Activated naive CD8-positive, alpha-beta T cell treated with anti-CD3 and anti-CD28 coated beads, Interleukin-2, amount 50 U/mL, for 24 hours (primary cell): ENCODE data around the gene SLC25A33.

ENCODE experiments used
- ATAC-seq: fragments of 150-1000 bp; cut with Tn5 transposase; one replicate; pipeline ENCODE4 v1.10.0; 2021
- DNase-seq: peaks from one replicate; pipeline ENCODE4 v3.0.0; 2021
- H3K27ac Mint-ChIP-seq: one replicate; pipeline ENCODE4 v1.8.0; 2021; ENCODE audit warnings: mild to moderate bottlenecking, mixed read lengths
- H3K27me3 Mint-ChIP-seq: one replicate; pipeline ENCODE4 v1.8.0; 2021; ENCODE audit warnings: mixed read lengths
- H3K36me3 Mint-ChIP-seq: one replicate; pipeline ENCODE4 v1.8.0; 2021; ENCODE audit warnings: low read depth, mixed read lengths
- H3K4me1 Mint-ChIP-seq: one replicate; pipeline ENCODE4 v1.8.0; 2021; ENCODE audit warnings: mixed read lengths
- H3K4me3 Mint-ChIP-seq: one replicate; pipeline ENCODE4 v1.8.0; 2021; ENCODE audit warnings: mild to moderate bottlenecking, moderate library complexity, mixed read lengths
- H3K9me3 Mint-ChIP-seq: one replicate; pipeline ENCODE4 v1.8.0; 2021; ENCODE audit warnings: mixed read lengths

The SLC25A33 gene

GRCh38 chr1:9629445-9630201, 90.4 kb downstream of the SLC25A33 start:
- peak; percentile 85 for DNase-seq
- ATAC-seq = peak; percentile 46
- Mint-ChIP-seq H3K4me1 (peaks cover 83% of the 10 kb centered on the region), H3K4me3 (peak overlapping the region; percentile 99), H3K27ac (peak overlapping the region; percentile 98), H3K9me3 (peaks cover 2% of the 10 kb centered on the region), H3K27me3 (no peaks in the 10 kb centered on the region), H3K36me3 (peaks cover 34% of the 10 kb centered on the region)

GRCh38 chr1:9630331-9631111, 91.3 kb downstream of the SLC25A33 start:
- peaks cover 91% of the 10 kb centered on the region for H3K4me1 Mint-ChIP-seq
- DNase-seq = peak; percentile 29
- H3K36me3 Mint-ChIP-seq = peaks cover 43% of the 10 kb centered on the region
- ATAC-seq = no peak
- H3K27ac Mint-ChIP-seq = peak overlapping the region; percentile 98
- no peaks in the 10 kb centered on the region for H3K27me3 Mint-ChIP-seq
- peaks cover 3% of the 10 kb centered on the region for H3K9me3 Mint-ChIP-seq
- H3K4me3 Mint-ChIP-seq = peak overlapping the region; percentile 99

GRCh38 chr1:9631613-9632012, 92.3 kb downstream of the SLC25A33 start:
- Mint-ChIP-seq H3K9me3 (peaks cover 3% of the 10 kb centered on the region), H3K4me1 (peaks cover 86% of the 10 kb centered on the region), H3K36me3 (peaks cover 50% of the 10 kb centered on the region), H3K27ac (peak overlapping the region; percentile 98), H3K4me3 (peak overlapping the region; percentile 99), H3K27me3 (no peaks in the 10 kb centered on the region)
- no peak for ATAC-seq
- DNase-seq = no peak

- DNase-seq = no peak
- Mint-ChIP-seq H3K4me1 (peaks cover 77% of the 10 kb centered on the region), H3K36me3 (peaks cover 62% of the 10 kb centered on the region), H3K27me3 (no peaks in the 10 kb centered on the region), H3K9me3 (peaks cover 3% of the 10 kb centered on the region), H3K27ac (peak overlapping the region; percentile 72), H3K4me3 (peak overlapping the region; percentile 99)
- no peak for ATAC-seq
Observed at GRCh38 chr1:9633493-9633892, 94.2 kb downstream of the SLC25A33 start.

- Mint-ChIP-seq H3K27me3 (no peaks in the 10 kb centered on the region), H3K4me1 (peaks cover 80% of the 10 kb centered on the region), H3K36me3 (peaks cover 62% of the 10 kb centered on the region), H3K4me3 (no peak overlapping the region), H3K9me3 (peaks cover 3% of the 10 kb centered on the region), H3K27ac (peak overlapping the region; percentile 72)
- DNase-seq = no peak
- ATAC-seq = no peak
Observed at GRCh38 chr1:9634582-9634981, 95.3 kb downstream of the SLC25A33 start.
